ENCODE measurements around the gene SFXN1.

DNA sequence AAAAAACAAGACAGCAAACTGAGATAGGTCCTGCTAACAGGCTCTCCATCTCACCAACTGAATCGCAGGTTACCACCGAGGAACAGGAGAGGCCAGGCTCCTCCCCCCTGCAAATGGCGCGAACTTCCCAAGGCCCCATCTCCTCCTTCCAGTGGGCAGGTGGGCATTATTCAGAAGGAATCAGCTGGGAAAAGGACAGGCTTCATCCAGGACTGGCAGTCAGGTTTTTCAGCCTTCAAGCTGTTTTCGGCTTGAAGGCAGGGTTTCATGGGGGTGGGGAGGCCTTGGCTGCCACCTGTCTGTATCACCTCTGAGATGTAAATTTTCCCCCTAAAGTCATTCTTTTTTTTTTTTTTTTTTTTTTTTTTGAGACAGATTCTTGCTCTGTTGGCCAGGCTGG lies 79.4 kb downstream of the SFXN1 start:
- TF ChIP-seq, protein P1, sequence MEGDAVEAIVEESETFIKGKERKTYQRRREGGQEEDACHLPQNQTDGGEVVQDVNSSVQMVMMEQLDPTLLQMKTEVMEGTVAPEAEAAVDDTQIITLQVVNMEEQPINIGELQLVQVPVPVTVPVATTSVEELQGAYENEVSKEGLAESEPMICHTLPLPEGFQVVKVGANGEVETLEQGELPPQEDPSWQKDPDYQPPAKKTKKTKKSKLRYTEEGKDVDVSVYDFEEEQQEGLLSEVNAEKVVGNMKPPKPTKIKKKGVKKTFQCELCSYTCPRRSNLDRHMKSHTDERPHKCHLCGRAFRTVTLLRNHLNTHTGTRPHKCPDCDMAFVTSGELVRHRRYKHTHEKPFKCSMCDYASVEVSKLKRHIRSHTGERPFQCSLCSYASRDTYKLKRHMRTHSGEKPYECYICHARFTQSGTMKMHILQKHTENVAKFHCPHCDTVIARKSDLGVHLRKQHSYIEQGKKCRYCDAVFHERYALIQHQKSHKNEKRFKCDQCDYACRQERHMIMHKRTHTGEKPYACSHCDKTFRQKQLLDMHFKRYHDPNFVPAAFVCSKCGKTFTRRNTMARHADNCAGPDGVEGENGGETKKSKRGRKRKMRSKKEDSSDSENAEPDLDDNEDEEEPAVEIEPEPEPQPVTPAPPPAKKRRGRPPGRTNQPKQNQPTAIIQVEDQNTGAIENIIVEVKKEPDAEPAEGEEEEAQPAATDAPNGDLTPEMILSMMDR (IDR thresholded peaks at IDR 0.05), result no peak
- TF ChIP-seq POLR2A (IDR thresholded peaks at IDR 0.05), result no peak
